ENCODE measurements around the gene GMCL1. TPM values are rescaled to one million over a fixed set of nuclear protein-coding genes. Genes with fewer than 3 reads are reported as not detected.
A peak's percentile ranks its signal among the peaks of the same experiment; 100 is the strongest.

GMCL1 gene
- total RNA-seq, 1 experiment from 2014 or later = 26.1 TPM

DNA sequence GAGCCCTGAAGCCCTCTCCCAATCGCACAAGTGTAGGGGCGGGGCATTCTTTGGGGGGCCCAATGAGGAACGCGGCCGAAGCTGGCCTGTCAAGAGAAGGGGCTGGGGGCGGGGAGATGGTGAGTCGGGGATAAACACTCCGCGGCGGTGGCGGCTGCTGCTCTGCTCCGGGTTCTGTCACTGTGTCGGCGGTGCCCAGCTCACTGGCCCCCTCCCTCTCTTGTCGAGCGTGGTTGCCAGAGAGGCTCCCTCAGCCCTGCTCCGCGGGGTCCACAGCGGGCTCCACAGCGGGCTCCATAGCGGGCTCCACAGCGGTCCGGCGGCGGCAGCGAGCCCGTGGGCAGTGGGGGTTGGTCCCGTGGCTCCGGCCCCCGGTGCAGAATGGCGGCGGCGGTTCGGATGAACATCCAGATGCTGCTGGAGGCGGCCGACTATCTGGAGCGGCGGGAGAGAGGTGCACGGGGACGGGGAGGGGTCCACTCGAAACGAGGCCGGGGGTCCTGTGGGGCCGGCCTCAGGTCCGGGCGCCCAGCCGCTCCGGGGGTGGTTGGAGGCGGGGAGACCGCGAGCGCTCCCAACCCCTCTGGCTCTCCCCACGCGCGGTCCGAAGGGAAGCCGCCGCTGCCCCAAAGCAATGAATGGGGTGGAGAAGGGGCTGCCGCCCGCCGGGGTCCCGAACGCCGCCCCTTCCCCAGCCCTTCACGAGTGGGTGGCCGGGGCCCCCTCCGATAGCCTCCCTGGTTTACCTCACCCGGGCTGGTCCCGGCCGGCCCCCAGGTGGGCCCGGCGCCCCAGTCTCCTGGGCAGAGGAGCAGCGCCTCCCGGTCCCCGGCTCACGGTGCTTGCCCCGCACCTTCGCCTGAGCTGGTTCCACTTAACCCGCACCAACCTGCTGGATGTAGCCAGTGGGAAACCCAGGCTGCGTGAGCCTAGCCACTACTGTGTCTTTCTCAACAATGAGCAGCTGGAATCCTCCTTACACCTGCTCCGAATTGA, 85.8 kb downstream of the GMCL1 start, which contains the start of gene MXD1:
Gene MXD1 (plus strand): TSS at position 160 of the 996 bp plus-strand sequence. CDS start 222 bp downstream, at position 382.
- peak in 1 of 2 experiments; percentile 28 for DNase-seq
- peak within 1 kb of the TSS; percentile 70 for H3K27ac ChIP-seq
- H3K27me3 ChIP-seq = no peaks in the 10 kb centered on the region

DNA sequence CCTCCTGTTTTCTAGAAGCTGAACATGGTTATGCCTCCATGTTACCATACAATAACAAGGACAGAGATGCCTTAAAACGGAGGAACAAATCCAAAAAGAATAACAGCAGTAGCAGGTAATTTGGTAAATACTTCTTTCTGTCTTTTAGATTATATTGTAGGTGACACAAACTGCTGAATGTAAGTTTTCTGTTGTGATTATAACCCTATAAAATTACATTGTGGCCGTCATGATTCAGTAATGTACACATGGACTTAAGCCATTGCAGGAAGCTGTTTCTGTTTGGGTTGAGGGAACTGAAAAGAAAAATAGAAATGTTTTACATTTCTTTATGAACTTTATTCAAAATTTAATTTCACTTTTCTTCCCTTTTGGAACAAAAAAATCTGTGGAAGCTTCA, 86.6 kb downstream of the GMCL1 start:
- no peak overlapping the region for H3K27ac ChIP-seq
- H3K27me3 ChIP-seq = no peaks in the 10 kb centered on the region
- 0 out of 2 replicates have a peak, but pooled peaks cover 8% of the 10 kb centered on the region for H3K36me3 ChIP-seq
- peak overlapping the region; percentile 75; the same call in 1 of the 2 replicates for H3K4me3 ChIP-seq
- DNase-seq = no peak
- H3K9me3 ChIP-seq (replicated peaks) = no peaks in the 10 kb centered on the region
- 0 out of 2 replicates have a peak, but pooled peaks cover 3% of the 10 kb centered on the region for H3K4me1 ChIP-seq

More for the DNA sequence above, 85.8 kb downstream of the GMCL1 start, which contains the start of gene MXD1:
- no peaks in the 10 kb centered on the region for H3K9me3 ChIP-seq (replicated peaks)
- H3K36me3 ChIP-seq = 0 out of 2 replicates have a peak, but pooled peaks cover 8% of the 10 kb centered on the region
- H3K4me3 ChIP-seq = peak within 1 kb of the TSS; percentile 75
- 0 out of 2 replicates have a peak, but pooled peaks cover 3% of the 10 kb centered on the region for H3K4me1 ChIP-seq

DNA sequence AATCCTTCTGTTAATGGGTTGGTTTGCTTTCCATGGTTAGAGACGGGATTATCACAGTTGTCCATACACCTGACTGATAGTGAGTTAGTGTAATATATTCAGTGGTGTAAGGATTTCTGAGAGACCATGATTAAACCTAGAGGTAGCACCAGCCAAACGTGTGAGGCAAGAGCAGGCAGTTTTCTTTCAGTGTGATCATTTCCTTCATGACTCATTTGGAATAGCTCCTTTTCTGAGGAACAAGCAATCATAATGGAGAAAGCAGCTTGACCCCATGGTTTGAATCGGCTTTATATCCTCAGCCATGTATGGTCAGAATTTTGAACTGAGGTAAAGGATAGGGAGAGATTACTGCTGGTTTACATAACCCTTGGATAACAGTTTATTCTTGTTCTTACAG, 88.4 kb downstream of the GMCL1 start:
- H3K36me3 ChIP-seq = 0 out of 2 replicates have a peak, but pooled peaks cover 5% of the 10 kb centered on the region
- no peaks in the 10 kb centered on the region for H3K27me3 ChIP-seq
- no peak overlapping the region for H3K4me3 ChIP-seq
- no peaks in the 10 kb centered on the region for H3K9me3 ChIP-seq (replicated peaks)
- no peak for DNase-seq
- H3K4me1 ChIP-seq = 0 out of 2 replicates have a peak, but pooled peaks cover 3% of the 10 kb centered on the region
- no peak overlapping the region for H3K27ac ChIP-seq

DNA sequence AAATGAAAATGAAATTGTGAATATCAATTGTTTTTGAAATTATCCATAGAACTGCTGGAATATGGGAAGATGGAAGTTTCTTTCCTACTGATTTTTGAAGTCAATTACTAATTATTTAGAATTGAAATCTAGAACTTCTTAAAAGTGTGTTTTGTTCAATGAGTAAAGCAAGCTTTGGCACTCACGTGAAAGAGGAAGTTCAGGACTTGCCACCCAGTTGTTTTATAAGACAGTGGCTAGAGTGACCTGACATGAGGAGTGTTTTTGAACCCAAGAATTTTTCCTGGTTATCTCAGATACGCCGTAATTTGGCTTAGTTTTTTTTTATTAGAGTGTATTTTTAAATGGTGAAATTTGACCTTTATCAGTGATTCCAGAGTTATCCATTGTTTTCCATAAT, 88.9 kb downstream of the GMCL1 start:
- Histone ChIP-seq H3K9me3 (replicated peaks) (no peaks in the 10 kb centered on the region), H3K36me3 (no peaks in the 10 kb centered on the region), H3K4me3 (no peak overlapping the region), H3K27ac (no peak overlapping the region), H3K4me1 (0 out of 2 replicates have a peak, but pooled peaks cover 3% of the 10 kb centered on the region), H3K27me3 (no peaks in the 10 kb centered on the region)
- no peak for DNase-seq

DNA sequence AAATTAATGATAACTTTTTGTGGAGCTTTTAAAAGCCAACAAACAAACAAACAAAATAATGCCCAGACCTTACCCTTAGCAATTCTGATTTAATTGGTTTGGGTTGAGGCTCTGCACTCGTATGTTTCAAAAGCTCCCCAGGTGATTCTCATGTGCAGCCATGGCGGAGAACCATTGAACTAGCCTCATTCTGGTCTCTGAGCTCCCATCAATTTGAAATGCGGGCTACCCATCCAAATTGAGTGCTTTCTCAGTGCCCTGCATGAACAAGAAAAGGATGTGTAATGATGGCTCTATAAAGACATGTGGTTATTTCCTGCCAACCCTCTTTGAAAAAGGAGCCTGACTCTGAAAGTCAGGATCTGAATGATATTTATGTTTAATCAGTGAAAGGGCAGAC, 93.7 kb downstream of the GMCL1 start:
- Histone ChIP-seq H3K27me3 (no peaks in the 10 kb centered on the region), H3K9me3 (replicated peaks) (no peaks in the 10 kb centered on the region), H3K4me3 (no peak overlapping the region), H3K4me1 (no peaks in the 10 kb centered on the region), H3K36me3 (no peaks in the 10 kb centered on the region; the same call in 1 of the 2 replicates), H3K27ac (no peak overlapping the region)
- no peak for DNase-seq

DNA sequence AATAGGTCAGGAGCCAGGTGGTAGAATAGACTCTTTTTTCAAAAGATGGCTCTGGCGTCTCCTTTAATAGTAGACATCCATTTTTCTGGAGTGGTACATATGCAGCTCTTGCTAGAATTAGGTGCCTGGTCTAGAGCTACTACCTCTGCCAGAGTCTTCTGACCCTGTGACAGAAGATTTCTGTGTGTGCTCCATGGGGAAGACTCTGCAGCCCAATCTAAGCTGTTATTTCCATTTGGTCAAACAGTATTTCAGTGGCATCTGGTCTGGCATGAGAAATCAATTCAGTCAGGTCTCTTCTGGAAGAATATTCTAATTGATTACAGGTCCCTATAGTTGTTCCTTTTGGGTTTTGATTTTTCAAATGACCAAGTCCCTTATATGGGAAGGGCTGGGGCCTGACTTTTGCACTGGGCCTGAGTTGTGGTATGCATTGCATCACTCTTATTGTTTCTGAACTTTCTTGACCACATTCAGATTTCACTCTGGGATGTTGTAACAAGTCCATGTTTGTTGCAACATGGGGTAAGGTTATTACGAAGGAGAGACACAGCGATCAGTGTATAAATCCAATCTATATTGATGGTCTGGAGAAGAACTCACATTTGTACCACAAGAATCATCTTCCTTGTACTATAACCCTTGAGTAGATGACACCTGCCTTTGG, 97.5 kb downstream of the GMCL1 start:
- DNase-seq = no peak
- Histone ChIP-seq H3K27ac (no peak overlapping the region), H3K9me3 (replicated peaks) (no peaks in the 10 kb centered on the region), H3K27me3 (no peaks in the 10 kb centered on the region), H3K4me3 (no peak overlapping the region), H3K36me3 (no peaks in the 10 kb centered on the region; the same call in 1 of the 2 replicates), H3K4me1 (no peaks in the 10 kb centered on the region)

Other genes with a start within 250 kb of the GMCL1 start
- gene AAK1, start 185.9 kb upstream of the GMCL1 start, total RNA-seq (2014; rRNA removed; shearing (Covaris generic)) = 34.3 and 34.8 TPM in 2 replicates
- gene ANXA4, start 87.5 kb upstream of the GMCL1 start, total RNA-seq (2014; rRNA removed; shearing (Covaris generic)) = 2.8 and 4.7 TPM in 2 replicates
- gene SNRNP27, start 64.3 kb downstream of the GMCL1 start, total RNA-seq (2014; rRNA removed; shearing (Covaris generic)) = 105 and 107 TPM in 2 replicates
- gene MXD1, start 85.4 kb downstream of the GMCL1 start, total RNA-seq (2014; rRNA removed; shearing (Covaris generic)) = 5.2 and 5.3 TPM in 2 replicates
- gene ASPRV1, start 132.0 kb downstream of the GMCL1 start, total RNA-seq (2014; rRNA removed; shearing (Covaris generic)) = 0.51 and 0.95 TPM in 2 replicates

All from SJCRH30 (cell line).